ENCODE measurements around the gene PTPRO.
"Not testable (repeated sequence)": the region's sequence is repeated elsewhere in the genome, so short reads cannot be mapped to it uniquely, and the experiment has no call there.

The PTPRO gene

GRCh38 chr12:15608941-15609340 lies 286.6 kb downstream of the PTPRO start:
- DNase-seq = no peak

- DNase-seq = no peak
Observed at GRCh38 chr12:15613981-15614380, 291.7 kb downstream of the PTPRO start.

GRCh38 chr12:15616495-15616894 lies 294.2 kb downstream of the PTPRO start:
- not testable (repeated sequence) for DNase-seq

- DNase-seq = no peak
Observed at GRCh38 chr12:15620741-15621539, 298.6 kb downstream of the PTPRO start.

GRCh38 chr12:15625075-15625474 lies 302.8 kb downstream of the PTPRO start:
- DNase-seq = no peak

- no peak for DNase-seq
Observed at GRCh38 chr12:15627995-15628945, 306.0 kb downstream of the PTPRO start.

GRCh38 chr12:15629108-15629507 lies 306.8 kb downstream of the PTPRO start:
- DNase-seq = no peak

- no peak for DNase-seq
Observed at GRCh38 chr12:15629761-15630160, 307.5 kb downstream of the PTPRO start.

- DNase-seq = no peak
Observed at GRCh38 chr12:15631007-15631715, 308.9 kb downstream of the PTPRO start.

- DNase-seq = no peak
Observed at GRCh38 chr12:15632708-15633107, 310.4 kb downstream of the PTPRO start.

GRCh38 chr12:15633201-15633600 lies 310.9 kb downstream of the PTPRO start:
- no peak for DNase-seq

- DNase-seq = no peak
Observed at GRCh38 chr12:15634010-15634683, 311.8 kb downstream of the PTPRO start.

- no peak for DNase-seq
Observed at GRCh38 chr12:15636060-15636890, 314.0 kb downstream of the PTPRO start.

GRCh38 chr12:15638231-15638630 lies 315.9 kb downstream of the PTPRO start:
- no peak for DNase-seq

- DNase-seq = no peak
Observed at GRCh38 chr12:15644700-15645099, 322.4 kb downstream of the PTPRO start.

- DNase-seq = no peak
Observed at GRCh38 chr12:15646581-15646980, 324.3 kb downstream of the PTPRO start.
